Smooth muscle cell (in vitro differentiated cells): Measurements from ENCODE around the gene HPS4. TPM values are rescaled to one million over a fixed set of nuclear protein-coding genes. Genes with fewer than 3 reads are reported as not detected.

Experiments
- DNase-seq: peaks from one replicate; lab custom pipeline; 2025; ENCODE audit not compliant: unreplicated experiment; lab: John Stamatoyannopoulos, UW
- H2AFZ ChIP-seq: fragments of 200-600 bp; sonication (generic); 2 replicates; pipeline ENCODE4 v1.6.0; 2016; ENCODE audit warnings: antibody characterized with exemption, low read depth, mild to moderate bottlenecking
- H3F3A ChIP-seq: fragments of 200-600 bp; sonication (generic); 2 replicates; pipeline ENCODE4 v1.6.0; 2017; ENCODE audit warnings: antibody characterized with exemption, low read depth
- H3K27ac ChIP-seq: fragments of 200-600 bp; sonication (generic); 2 replicates; pipeline ENCODE4 v1.5.1; 2016; ENCODE audit warnings: low read depth, mild to moderate bottlenecking
- H3K27me3 ChIP-seq: fragments of 200-600 bp; sonication (generic); 2 replicates; pipeline ENCODE4 v1.6.1; 2016; ENCODE audit warnings: low read depth, mild to moderate bottlenecking
- H3K36me3 ChIP-seq: fragments of 200-600 bp; sonication (generic); 2 replicates; pipeline ENCODE4 v1.5.1; 2016; ENCODE audit warnings: low read depth
- H3K4me1 ChIP-seq: fragments of 200-600 bp; sonication (generic); 2 replicates; pipeline ENCODE4 v1.5.1; 2016; ENCODE audit warnings: low read depth
- H3K4me2 ChIP-seq: fragments of 200-600 bp; sonication (generic); 2 replicates; pipeline ENCODE4 v1.6.0; 2016; ENCODE audit warnings: mild to moderate bottlenecking
- H3K4me3 ChIP-seq: fragments of 200-600 bp; sonication (generic); 2 replicates; pipeline ENCODE4 v1.5.1; 2016; ENCODE audit warnings: mild to moderate bottlenecking
- H3K79me2 ChIP-seq: fragments of 200-600 bp; sonication (generic); 2 replicates; pipeline ENCODE4 v1.6.0; 2016; ENCODE audit warnings: low read depth, mild to moderate bottlenecking
- H3K9ac ChIP-seq: fragments of 200-600 bp; sonication (generic); 2 replicates; pipeline ENCODE4 v1.6.0; 2016; ENCODE audit warnings: low read depth
- H3K9me3 ChIP-seq: fragments of 200-600 bp; sonication (generic); replicated peaks from 2 replicates; pipeline ENCODE4 v1.5.1; 2016; ENCODE audit warnings: low read depth
- H4K20me1 ChIP-seq: fragments of 200-600 bp; sonication (generic); 2 replicates; pipeline ENCODE4 v1.6.0; 2016; ENCODE audit warnings: low read depth
- CTCF ChIP-seq: fragments of 200-600 bp; sonication (generic); IDR thresholded peaks from 2 replicates; pipeline ENCODE4 v1.5.1; 2017; ENCODE audit warnings: borderline replicate concordance, mild to moderate bottlenecking, antibody characterized with exemption; ENCODE audit not compliant: insufficient read depth, poor library complexity, severe bottlenecking
- WGBS: methylation state at CpG from one replicate; pipeline ENCODE4 v1.1.7; 2016; ENCODE audit warnings: low lambda C conversion rate; 5-methylcytosine and 5-hydroxymethylcytosine counted together
- polyA plus RNA-seq: library from polyadenylated mRNA; unstranded; fragments of >200 nt; fragmentation: Nextera tagmentation; extraction: Ambion mirVana; gene quantifications from 2 replicates; pipeline ENCODE4 v1.2.1, GENCODE V29; 2016
- total RNA-seq: library from RNA; depleted of rRNA; stranded (reverse); fragments of >200 nt; gene quantifications from 2 replicates; pipeline ENCODE4 v1.2.3, GENCODE V29; 2014

HPS4 gene
- total and polyA plus RNA-seq, 2 experiments from 2014 or later = 18.2 to 46.3 TPM

GRCh38 chr22:26452236-26453016 lies 31.2 kb downstream of the HPS4 start:
- no peak for TF ChIP-seq CTCF
- DNase-seq = no peak
- Histone ChIP-seq H2AFZ (no peak overlapping the region), H3K4me3 (no peak overlapping the region), H3F3A (no peaks in the 10 kb centered on the region), H3K27ac (no peak overlapping the region), H3K36me3 (no peaks in the 10 kb centered on the region), H3K4me2 (no peak overlapping the region), H4K20me1 (no peaks in the 10 kb centered on the region), H3K4me1 (no peaks in the 10 kb centered on the region), H3K9me3 (no peaks in the 10 kb centered on the region), H3K9ac (no peak overlapping the region), H3K79me2 (no peaks in the 10 kb centered on the region), H3K27me3 (no peaks in the 10 kb centered on the region)
- WGBS = 97% methylated on average over 23 of the region's 23 CpGs

GRCh38 chr22:26450453-26451185 lies 33.0 kb downstream of the HPS4 start:
- Histone ChIP-seq H3K79me2 (no peaks in the 10 kb centered on the region), H3K9me3 (no peaks in the 10 kb centered on the region), H3K36me3 (no peaks in the 10 kb centered on the region), H3K4me1 (no peaks in the 10 kb centered on the region), H3K27ac (no peak overlapping the region), H3K27me3 (no peaks in the 10 kb centered on the region), H2AFZ (no peak overlapping the region), H4K20me1 (no peaks in the 10 kb centered on the region), H3K4me2 (no peak overlapping the region), H3K9ac (no peak overlapping the region), H3F3A (no peaks in the 10 kb centered on the region), H3K4me3 (no peak overlapping the region)
- no peak for TF ChIP-seq CTCF
- DNase-seq = no peak
- 91% methylated on average over 9 of the region's 9 CpGs for WGBS

- Histone ChIP-seq H4K20me1 (no peaks in the 10 kb centered on the region), H3K36me3 (no peaks in the 10 kb centered on the region), H3F3A (no peaks in the 10 kb centered on the region), H3K27ac (no peak overlapping the region), H3K79me2 (no peaks in the 10 kb centered on the region), H3K4me3 (no peak overlapping the region), H3K4me2 (no peak overlapping the region), H3K27me3 (no peaks in the 10 kb centered on the region), H2AFZ (no peak overlapping the region), H3K9ac (no peak overlapping the region), H3K9me3 (no peaks in the 10 kb centered on the region), H3K4me1 (no peaks in the 10 kb centered on the region)
- WGBS = 95% methylated on average over 6 of the region's 6 CpGs
- DNase-seq = no peak
- no peak for TF ChIP-seq CTCF
These were observed 34.6 kb downstream of the HPS4 start for GRCh38 chr22:26448941-26449340.

GRCh38 chr22:26448334-26448733 lies 35.2 kb downstream of the HPS4 start:
- TF ChIP-seq CTCF = no peak
- H3K27me3 ChIP-seq = no peaks in the 10 kb centered on the region

More at GRCh38 chr22:26448334-26448733, 35.2 kb downstream of the HPS4 start:
- H3K4me3 ChIP-seq = no peak overlapping the region
- H3K9ac ChIP-seq = no peak overlapping the region
- 88% methylated on average over 5 of the region's 5 CpGs for WGBS
- H3K27ac ChIP-seq = no peak overlapping the region
- H2AFZ ChIP-seq = no peak overlapping the region
- H3K9me3 ChIP-seq = no peaks in the 10 kb centered on the region
- DNase-seq = no peak
- no peaks in the 10 kb centered on the region for H3K36me3 ChIP-seq
- H3K79me2 ChIP-seq = no peaks in the 10 kb centered on the region
- no peaks in the 10 kb centered on the region for H3K4me1 ChIP-seq
- H4K20me1 ChIP-seq = no peaks in the 10 kb centered on the region
- H3F3A ChIP-seq = no peaks in the 10 kb centered on the region
- H3K4me2 ChIP-seq = no peak overlapping the region
